Stomach (tissue), 9 donors: ENCODE results near the gene ABHD15. TPM values are rescaled to one million over a fixed set of nuclear protein-coding genes. Genes with fewer than 3 reads are reported as not detected.
"Not testable (repeated sequence)": the region's sequence is repeated elsewhere in the genome, so short reads cannot be mapped to it uniquely, and the experiment has no call there.

Source experiments
- DNase-seq, 2 donors: peaks; one replicate each; pipeline versions ENCODE4 v3.0.0 to v3.0.0-alpha.2; 2013 to 2019
- H3K27ac ChIP-seq, 5 donors: fragments of 200-600 bp in 4 of 5; sonication (generic) in 4 of 5; one replicate each; pipeline ENCODE4 v1.5.1; 2013 to 2019; ENCODE audit warnings: mild to moderate bottlenecking in 1 of 5, moderate library complexity in 1 of 5
- H3K27me3 ChIP-seq, 3 donors: fragments of 200-600 bp; sonication (generic); one replicate each; pipeline ENCODE4 v1.5.1; 2017 to 2019; ENCODE audit warnings: mixed run types in 1 of 3
- H3K36me3 ChIP-seq, 4 donors: fragments of 200-600 bp; sonication (generic); 1 replicate in 3 of 4; 2 replicates in 1 of 4; pipeline ENCODE4 v1.5.1; 2016 to 2019
- H3K4me1 ChIP-seq, 4 donors: fragments of 200-600 bp; sonication (generic); one replicate each; pipeline ENCODE4 v1.5.1; 2016 to 2019
- H3K4me3 ChIP-seq, 4 donors: fragments of 200-600 bp; sonication (generic) in 3 of 4; one replicate each; pipeline ENCODE4 v1.5.1; 2016 to 2019; ENCODE audit warnings: mild to moderate bottlenecking in 1 of 4
- H3K9me3 ChIP-seq, 4 donors: fragments of 200-600 bp; sonication (generic); one replicate each; pipeline ENCODE4 v1.5.1; 2016 to 2019
- EP300 ChIP-seq: sonication (generic); formaldehyde crosslinking; IDR thresholded peaks from one replicate; pipeline ENCODE4 v1.6.1; 2017; ENCODE audit warnings: antibody characterized with exemption
- POLR2A ChIP-seq, 4 donors: fragments of 450-650 bp; IDR thresholded peaks; one replicate each; pipeline ENCODE4 v1.6.1; 2016; ENCODE audit warnings: antibody characterized with exemption in 4 of 4, control low read depth in 2 of 4, mild to moderate bottlenecking in 1 of 4, moderate library complexity in 1 of 4
- POLR2AphosphoS5 ChIP-seq, 3 donors: sonication (generic); formaldehyde crosslinking; IDR thresholded peaks; one replicate each; pipeline ENCODE4 v1.6.1; 2016; ENCODE audit warnings: antibody characterized with exemption in 3 of 3
- WGBS, 5 donors: extraction: QIAGEN DNeasy Blood & Tissue Kit in 3 of 5; methylation state at CpG; one replicate each; pipeline versions ENCODE4 v1.1.5 to v1.1.7; 2013 to 2018; 5-methylcytosine and 5-hydroxymethylcytosine counted together
- intact Hi-C: fragments of 100-400 bp; cut with DNase I; formaldehyde crosslinking; loops from one replicate; pipeline ENCODE4 v1.15.1; 2023; ENCODE audit warnings: low total_unique reads
- polyA plus RNA-seq, 3 donors: library from polyadenylated mRNA; stranded (reverse); fragments of 200-250 nt; gene quantifications; one replicate each; pipeline ENCODE4 v1.2.3, GENCODE V29; 2013
- total RNA-seq, 5 donors: library from RNA; depleted of rRNA; stranded (reverse); fragments of >200 nt; gene quantifications; one replicate each; pipeline versions ENCODE4 v1.1.0 to v1.2.3, GENCODE V29; 2014 to 2016
- TF ChIP-seq, protein P1 (sequence below), 7 experiments: fragments of 450-650 bp in 4 of 7; fragments of 200-600 bp in 3 of 7; sonication (generic) in 3 of 7; IDR thresholded peaks; one replicate each; pipeline ENCODE4 v1.5.1; 2016 to 2019; ENCODE audit warnings: antibody characterized with exemption in 7 of 7, control low read depth in 2 of 7, mild to moderate bottlenecking in 1 of 7
- donor health status: healthy with polysubstance abuse.
- donor health status: Bipolar disorder and iron deficiency.
- donor health status: healthy.

ABHD15 gene
- total and polyA plus RNA-seq, 8 donors, result 0.58 to 17.4 (median 6.9) TPM

- TF ChIP-seq POLR2AphosphoS5 (IDR thresholded peaks at IDR 0.05) (no peak), EP300 (no peak), POLR2A (IDR thresholded peaks at IDR 0.05) (no peak)
- TF ChIP-seq, protein P1, sequence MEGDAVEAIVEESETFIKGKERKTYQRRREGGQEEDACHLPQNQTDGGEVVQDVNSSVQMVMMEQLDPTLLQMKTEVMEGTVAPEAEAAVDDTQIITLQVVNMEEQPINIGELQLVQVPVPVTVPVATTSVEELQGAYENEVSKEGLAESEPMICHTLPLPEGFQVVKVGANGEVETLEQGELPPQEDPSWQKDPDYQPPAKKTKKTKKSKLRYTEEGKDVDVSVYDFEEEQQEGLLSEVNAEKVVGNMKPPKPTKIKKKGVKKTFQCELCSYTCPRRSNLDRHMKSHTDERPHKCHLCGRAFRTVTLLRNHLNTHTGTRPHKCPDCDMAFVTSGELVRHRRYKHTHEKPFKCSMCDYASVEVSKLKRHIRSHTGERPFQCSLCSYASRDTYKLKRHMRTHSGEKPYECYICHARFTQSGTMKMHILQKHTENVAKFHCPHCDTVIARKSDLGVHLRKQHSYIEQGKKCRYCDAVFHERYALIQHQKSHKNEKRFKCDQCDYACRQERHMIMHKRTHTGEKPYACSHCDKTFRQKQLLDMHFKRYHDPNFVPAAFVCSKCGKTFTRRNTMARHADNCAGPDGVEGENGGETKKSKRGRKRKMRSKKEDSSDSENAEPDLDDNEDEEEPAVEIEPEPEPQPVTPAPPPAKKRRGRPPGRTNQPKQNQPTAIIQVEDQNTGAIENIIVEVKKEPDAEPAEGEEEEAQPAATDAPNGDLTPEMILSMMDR (IDR thresholded peaks at IDR 0.05), result no peak
- intact Hi-C loops, result no loop called here
- peak in 1 of 2 donors; percentile 8 for DNase-seq
- H3K4me1 ChIP-seq, result peaks cover 19 to 58% (median 45%) of the 10 kb centered on the region in 4 donors
- H3K27me3 ChIP-seq, result no peaks in the 10 kb centered on the region
- WGBS, 5 donors, result 84 to 90% (median 88%) methylated on average over 18 of the region's 18 CpGs
- no peak overlapping the region for H3K4me3 ChIP-seq
- H3K9me3 ChIP-seq, result no peaks in the 10 kb centered on the region
- peak overlapping the region in 2 of 5 donors; percentile 47 to 54 for H3K27ac ChIP-seq
- peaks cover 0 to 19% (median 14%) of the 10 kb centered on the region in 4 donors for H3K36me3 ChIP-seq
Observed at GRCh38 chr17:29562615-29563014, 4.2 kb downstream of the ABHD15 start.

DNA sequence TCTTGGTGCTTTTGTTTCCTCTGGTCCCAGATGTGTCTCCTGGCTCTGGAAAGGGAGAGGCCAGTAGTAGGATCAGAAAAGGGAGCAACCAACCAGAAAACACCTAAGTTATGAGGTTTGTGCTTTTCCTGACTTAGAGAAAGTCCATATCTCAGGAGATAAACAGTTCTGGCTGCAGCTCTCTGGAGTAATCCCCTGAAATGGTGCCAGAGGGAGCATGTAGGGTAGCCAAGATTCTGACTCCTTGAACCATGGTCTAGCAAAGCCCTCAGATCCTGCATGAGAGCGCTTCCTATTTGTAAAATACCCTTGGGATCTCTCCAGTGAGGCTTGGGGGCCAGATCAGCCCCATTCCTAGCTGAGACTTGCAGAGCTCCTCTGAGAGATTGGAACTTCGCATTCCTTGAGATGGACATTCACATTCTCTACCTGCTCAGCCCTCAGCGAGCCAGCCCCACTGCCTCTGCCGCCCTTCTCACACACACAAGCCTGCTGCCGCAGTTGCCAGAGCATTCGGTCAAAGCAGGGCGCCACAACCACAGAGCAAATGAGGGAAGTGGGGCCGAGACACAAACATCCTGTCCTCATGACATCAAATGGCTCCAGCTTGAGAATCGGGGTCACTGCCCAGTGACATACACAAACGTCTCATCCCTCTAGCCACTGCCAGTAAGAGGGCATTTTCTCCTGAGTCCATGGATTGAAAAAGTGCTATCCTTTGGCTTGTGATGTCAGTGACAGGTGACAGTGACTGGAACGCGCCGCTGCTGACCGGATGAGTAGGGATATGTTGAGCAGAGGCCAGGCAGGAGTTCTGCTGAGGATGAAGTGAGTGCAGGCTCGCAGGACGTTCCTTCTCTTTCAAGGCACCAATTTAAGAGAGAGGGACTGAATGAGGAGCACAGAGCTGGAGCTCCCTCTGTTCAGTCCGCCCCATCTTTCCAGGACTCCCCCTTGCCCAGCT, 5.0 kb downstream of the ABHD15 start:
- TF ChIP-seq POLR2AphosphoS5 (IDR thresholded peaks at IDR 0.05) (no peak), EP300 (no peak)
- Histone ChIP-seq H3K4me3 (no peak overlapping the region), H3K4me1 (peaks cover 19 to 66% (median 44%) of the 10 kb centered on the region in 4 donors), H3K36me3 (peaks cover 0 to 19% (median 14%) of the 10 kb centered on the region in 4 donors), H3K9me3 (no peaks in the 10 kb centered on the region), H3K27ac (peak overlapping the region in 3 of 5 donors; percentile 47 to 57 (median 54)), H3K27me3 (no peaks in the 10 kb centered on the region)
- intact Hi-C loops, result no loop called here
- WGBS, 5 donors, result 69 to 75% (median 73%) methylated on average over 13 to 17 of the region's 17 CpGs
- DNase-seq, result peak in 1 of 2 donors; percentile 54

- intact Hi-C loops, result no loop called here
- Histone ChIP-seq H3K4me1 (peaks cover 8 to 64% (median 38%) of the 10 kb centered on the region in 4 donors), H3K27me3 (no peaks in the 10 kb centered on the region), H3K9me3 (no peaks in the 10 kb centered on the region), H3K4me3 (no peak overlapping the region), H3K36me3 (peaks cover 0 to 19% (median 14%) of the 10 kb centered on the region in 4 donors), H3K27ac (peak overlapping the region in 2 of 5 donors; percentile 20 to 49)
- DNase-seq, result peak in 1 of 2 donors; percentile 28
- 78 to 93% (median 87%) methylated on average over 6 of the region's 6 CpGs for WGBS, 5 donors
- TF ChIP-seq EP300 (no peak), POLR2AphosphoS5 (IDR thresholded peaks at IDR 0.05) (no peak), POLR2A (IDR thresholded peaks at IDR 0.05) (no peak)
- TF ChIP-seq, protein P1 (IDR thresholded peaks at IDR 0.05), result no peak
Observed at GRCh38 chr17:29560316-29560715, 6.5 kb downstream of the ABHD15 start.

GRCh38 chr17:29559640-29560039, 7.2 kb downstream of the ABHD15 start:
- Histone ChIP-seq H3K36me3 (peaks cover 0 to 19% (median 14%) of the 10 kb centered on the region in 4 donors), H3K27ac (peak overlapping the region in 1 of 5 donors; percentile 49), H3K4me1 (peaks cover 2 to 57% (median 31%) of the 10 kb centered on the region in 4 donors), H3K4me3 (no peak overlapping the region), H3K27me3 (no peaks in the 10 kb centered on the region), H3K9me3 (no peaks in the 10 kb centered on the region)
- intact Hi-C loops, result no loop called here
- DNase-seq, result no peak
- TF ChIP-seq POLR2A (IDR thresholded peaks at IDR 0.05) (no peak), POLR2AphosphoS5 (IDR thresholded peaks at IDR 0.05) (no peak), EP300 (no peak)
- TF ChIP-seq, protein P1 (IDR thresholded peaks at IDR 0.05), result no peak
- WGBS, 5 donors, result 83 to 95% (median 89%) methylated on average over 2 of the region's 2 CpGs

GRCh38 chr17:29558139-29558538, 8.7 kb downstream of the ABHD15 start:
- H3K4me1 ChIP-seq, result peaks cover 0 to 50% (median 24%) of the 10 kb centered on the region in 4 donors
- H3K27me3 ChIP-seq, H3K27ac ChIP-seq, intact Hi-C loops, H3K9me3 ChIP-seq, H3K4me3 ChIP-seq, DNase-seq: not testable (repeated sequence)
- 93 to 99% (median 98%) methylated on average over 5 of the region's 5 CpGs for WGBS, 5 donors
- peaks cover 0 to 19% (median 14%) of the 10 kb centered on the region in 4 donors for H3K36me3 ChIP-seq
